Stimulated activated CD4-positive, alpha-beta T cell treated with anti-CD3 and anti-CD28 coated beads, Interleukin-4, amount 100 ng/mL, for 1 hour (primary cell): ENCODE results near the gene SYNE1.
A peak's percentile ranks its signal among the peaks of the same experiment; 100 is the strongest.
"Not testable (repeated sequence)": the region's sequence is repeated elsewhere in the genome, so short reads cannot be mapped to it uniquely, and the experiment has no call there.

ENCODE experiments used
- DNase-seq: peaks from one replicate; pipeline ENCODE4 v3.0.0-alpha.2; 2020

Gene SYNE1

GRCh38 chr6:152356662-152357061 lies 280.5 kb downstream of the SYNE1 start:
- DNase-seq, result no peak

- no peak for DNase-seq
Measured at GRCh38 chr6:152356016-152356415, 281.1 kb downstream of the SYNE1 start.

GRCh38 chr6:152355166-152355565 lies 282.0 kb downstream of the SYNE1 start:
- no peak for DNase-seq

GRCh38 chr6:152353440-152353839 lies 283.7 kb downstream of the SYNE1 start:
- DNase-seq, result no peak

GRCh38 chr6:152351742-152352141 lies 285.4 kb downstream of the SYNE1 start:
- DNase-seq, result no peak

GRCh38 chr6:152351110-152351509 lies 286.1 kb downstream of the SYNE1 start:
- no peak for DNase-seq

- no peak for DNase-seq
Measured at GRCh38 chr6:152348116-152348515, 289.0 kb downstream of the SYNE1 start.

GRCh38 chr6:152343735-152344360 lies 293.3 kb downstream of the SYNE1 start:
- no peak for DNase-seq

GRCh38 chr6:152341596-152341995 lies 295.6 kb downstream of the SYNE1 start:
- DNase-seq, result no peak

- DNase-seq, result peak; percentile 57
Measured at GRCh38 chr6:152338335-152339125, 298.6 kb downstream of the SYNE1 start.

GRCh38 chr6:152334555-152334954 lies 302.6 kb downstream of the SYNE1 start:
- DNase-seq, result no peak

GRCh38 chr6:152330961-152331360 lies 306.2 kb downstream of the SYNE1 start:
- DNase-seq, result no peak

- no peak for DNase-seq
Measured at GRCh38 chr6:152329638-152330448, 307.3 kb downstream of the SYNE1 start.

- not testable (repeated sequence) for DNase-seq
Measured at GRCh38 chr6:152328200-152328599, 309.0 kb downstream of the SYNE1 start.

- no peak for DNase-seq
Measured at GRCh38 chr6:152323376-152323775, 313.8 kb downstream of the SYNE1 start.

GRCh38 chr6:152318278-152318677 lies 318.9 kb downstream of the SYNE1 start:
- DNase-seq, result no peak

- no peak for DNase-seq
Measured at GRCh38 chr6:152316024-152316423, 321.1 kb downstream of the SYNE1 start.

- no peak for DNase-seq
Measured at GRCh38 chr6:152314483-152314832, 322.7 kb downstream of the SYNE1 start.

- no peak for DNase-seq
Measured at GRCh38 chr6:152313542-152314482, 323.4 kb downstream of the SYNE1 start.

- no peak for DNase-seq
Measured at GRCh38 chr6:152312434-152312833, 324.7 kb downstream of the SYNE1 start.

GRCh38 chr6:152310371-152310954 lies 326.7 kb downstream of the SYNE1 start:
- no peak for DNase-seq

GRCh38 chr6:152309648-152310047 lies 327.5 kb downstream of the SYNE1 start:
- DNase-seq, result peak; percentile 47
